ENCODE measurements around the gene PRKN.

Gene PRKN

GRCh38 chr6:162613310-162613709, 114.3 kb downstream of the PRKN start:
- H3K36me3 ChIP-seq (ENCODE audit: control insufficient read depth, insufficient read depth, low read length), result no peaks in the 10 kb centered on the region
- no peak overlapping the region for H3K4me3 ChIP-seq (ENCODE audit: insufficient read depth, low read depth, low read length, poor library complexity, severe bottlenecking)
- no peaks in the 10 kb centered on the region for H3K4me1 ChIP-seq (ENCODE audit: control insufficient read depth, insufficient read depth, low read length, poor library complexity, severe bottlenecking)
- no peaks in the 10 kb centered on the region for H3K27me3 ChIP-seq (replicated peaks; ENCODE audit: control insufficient read depth, insufficient read depth, low read length, poor library complexity, severe bottlenecking)
- DNase-seq, result no peak
- no peaks in the 10 kb centered on the region for H3K9me3 ChIP-seq (ENCODE audit: control insufficient read depth, low read length)
- H3K27ac ChIP-seq (ENCODE audit: insufficient read depth, low read length, poor library complexity, severe bottlenecking), result no peak overlapping the region

- Histone ChIP-seq H3K36me3 (ENCODE audit: control insufficient read depth, insufficient read depth, low read length) (no peaks in the 10 kb centered on the region), H3K4me1 (ENCODE audit: control insufficient read depth, insufficient read depth, low read length, poor library complexity, severe bottlenecking) (no peaks in the 10 kb centered on the region), H3K27ac (ENCODE audit: insufficient read depth, low read length, poor library complexity, severe bottlenecking) (no peak overlapping the region), H3K9me3 (ENCODE audit: control insufficient read depth, low read length) (no peaks in the 10 kb centered on the region), H3K27me3 (replicated peaks; ENCODE audit: control insufficient read depth, insufficient read depth, low read length, poor library complexity, severe bottlenecking) (no peaks in the 10 kb centered on the region), H3K4me3 (ENCODE audit: insufficient read depth, low read depth, low read length, poor library complexity, severe bottlenecking) (no peak overlapping the region)
- DNase-seq, result no peak
These were observed 115.0 kb downstream of the PRKN start for GRCh38 chr6:162612613-162613012.

GRCh38 chr6:162610351-162610750, 117.2 kb downstream of the PRKN start:
- DNase-seq, result no peak
- H3K27me3 ChIP-seq (replicated peaks; ENCODE audit: control insufficient read depth, insufficient read depth, low read length, poor library complexity, severe bottlenecking), result no peaks in the 10 kb centered on the region
- H3K4me3 ChIP-seq (ENCODE audit: insufficient read depth, low read depth, low read length, poor library complexity, severe bottlenecking), result no peak overlapping the region
- no peaks in the 10 kb centered on the region for H3K4me1 ChIP-seq (ENCODE audit: control insufficient read depth, insufficient read depth, low read length, poor library complexity, severe bottlenecking)
- no peaks in the 10 kb centered on the region for H3K36me3 ChIP-seq (ENCODE audit: control insufficient read depth, insufficient read depth, low read length)
- H3K27ac ChIP-seq (ENCODE audit: insufficient read depth, low read length, poor library complexity, severe bottlenecking), result no peak overlapping the region
- no peaks in the 10 kb centered on the region for H3K9me3 ChIP-seq (ENCODE audit: control insufficient read depth, low read length)

GRCh38 chr6:162605881-162606280, 121.7 kb downstream of the PRKN start:
- Histone ChIP-seq H3K4me1 (ENCODE audit: control insufficient read depth, insufficient read depth, low read length, poor library complexity, severe bottlenecking) (no peaks in the 10 kb centered on the region), H3K27me3 (replicated peaks; ENCODE audit: control insufficient read depth, insufficient read depth, low read length, poor library complexity, severe bottlenecking) (no peaks in the 10 kb centered on the region), H3K4me3 (ENCODE audit: insufficient read depth, low read depth, low read length, poor library complexity, severe bottlenecking) (no peak overlapping the region), H3K36me3 (ENCODE audit: control insufficient read depth, insufficient read depth, low read length) (no peaks in the 10 kb centered on the region), H3K9me3 (ENCODE audit: control insufficient read depth, low read length) (no peaks in the 10 kb centered on the region), H3K27ac (ENCODE audit: insufficient read depth, low read length, poor library complexity, severe bottlenecking) (no peak overlapping the region)
- DNase-seq, result no peak

GRCh38 chr6:162603231-162604015, 124.1 kb downstream of the PRKN start:
- Histone ChIP-seq H3K27me3 (replicated peaks; ENCODE audit: control insufficient read depth, insufficient read depth, low read length, poor library complexity, severe bottlenecking) (no peaks in the 10 kb centered on the region), H3K4me3 (ENCODE audit: insufficient read depth, low read depth, low read length, poor library complexity, severe bottlenecking) (no peak overlapping the region), H3K36me3 (ENCODE audit: control insufficient read depth, insufficient read depth, low read length) (no peaks in the 10 kb centered on the region), H3K9me3 (ENCODE audit: control insufficient read depth, low read length) (no peaks in the 10 kb centered on the region), H3K4me1 (ENCODE audit: control insufficient read depth, insufficient read depth, low read length, poor library complexity, severe bottlenecking) (no peaks in the 10 kb centered on the region), H3K27ac (ENCODE audit: insufficient read depth, low read length, poor library complexity, severe bottlenecking) (no peak overlapping the region)
- DNase-seq, result no peak

- H3K27ac ChIP-seq (ENCODE audit: insufficient read depth, low read length, poor library complexity, severe bottlenecking), result no peak overlapping the region
- no peaks in the 10 kb centered on the region for H3K9me3 ChIP-seq (ENCODE audit: control insufficient read depth, low read length)
- H3K4me1 ChIP-seq (ENCODE audit: control insufficient read depth, insufficient read depth, low read length, poor library complexity, severe bottlenecking), result no peaks in the 10 kb centered on the region
- no peak overlapping the region for H3K4me3 ChIP-seq (ENCODE audit: insufficient read depth, low read depth, low read length, poor library complexity, severe bottlenecking)
- H3K36me3 ChIP-seq (ENCODE audit: control insufficient read depth, insufficient read depth, low read length), result no peaks in the 10 kb centered on the region
- no peaks in the 10 kb centered on the region for H3K27me3 ChIP-seq (replicated peaks; ENCODE audit: control insufficient read depth, insufficient read depth, low read length, poor library complexity, severe bottlenecking)
- no peak for DNase-seq
These were observed 124.8 kb downstream of the PRKN start for GRCh38 chr6:162602759-162603158.

GRCh38 chr6:162596676-162597075, 130.9 kb downstream of the PRKN start:
- H3K36me3 ChIP-seq (ENCODE audit: control insufficient read depth, insufficient read depth, low read length), result no peaks in the 10 kb centered on the region
- no peak overlapping the region for H3K27ac ChIP-seq (ENCODE audit: insufficient read depth, low read length, poor library complexity, severe bottlenecking)
- no peaks in the 10 kb centered on the region for H3K9me3 ChIP-seq (ENCODE audit: control insufficient read depth, low read length)
- no peaks in the 10 kb centered on the region for H3K27me3 ChIP-seq (replicated peaks; ENCODE audit: control insufficient read depth, insufficient read depth, low read length, poor library complexity, severe bottlenecking)
- no peaks in the 10 kb centered on the region for H3K4me1 ChIP-seq (ENCODE audit: control insufficient read depth, insufficient read depth, low read length, poor library complexity, severe bottlenecking)
- no peak for DNase-seq
- no peak overlapping the region for H3K4me3 ChIP-seq (ENCODE audit: insufficient read depth, low read depth, low read length, poor library complexity, severe bottlenecking)

GRCh38 chr6:162591517-162591916, 136.0 kb downstream of the PRKN start:
- Histone ChIP-seq H3K4me3 (ENCODE audit: insufficient read depth, low read depth, low read length, poor library complexity, severe bottlenecking) (no peak overlapping the region), H3K36me3 (ENCODE audit: control insufficient read depth, insufficient read depth, low read length) (no peaks in the 10 kb centered on the region), H3K27me3 (replicated peaks; ENCODE audit: control insufficient read depth, insufficient read depth, low read length, poor library complexity, severe bottlenecking) (no peaks in the 10 kb centered on the region), H3K27ac (ENCODE audit: insufficient read depth, low read length, poor library complexity, severe bottlenecking) (no peak overlapping the region), H3K4me1 (ENCODE audit: control insufficient read depth, insufficient read depth, low read length, poor library complexity, severe bottlenecking) (no peaks in the 10 kb centered on the region), H3K9me3 (ENCODE audit: control insufficient read depth, low read length) (no peaks in the 10 kb centered on the region)
- DNase-seq, result no peak

- Histone ChIP-seq H3K4me1 (ENCODE audit: control insufficient read depth, insufficient read depth, low read length, poor library complexity, severe bottlenecking) (no peaks in the 10 kb centered on the region), H3K36me3 (ENCODE audit: control insufficient read depth, insufficient read depth, low read length) (no peaks in the 10 kb centered on the region), H3K27me3 (replicated peaks; ENCODE audit: control insufficient read depth, insufficient read depth, low read length, poor library complexity, severe bottlenecking) (no peaks in the 10 kb centered on the region), H3K4me3 (ENCODE audit: insufficient read depth, low read depth, low read length, poor library complexity, severe bottlenecking) (no peak overlapping the region), H3K27ac (ENCODE audit: insufficient read depth, low read length, poor library complexity, severe bottlenecking) (no peak overlapping the region), H3K9me3 (ENCODE audit: control insufficient read depth, low read length) (no peaks in the 10 kb centered on the region)
- DNase-seq, result no peak
These were observed 145.4 kb downstream of the PRKN start for GRCh38 chr6:162581988-162582780.

GRCh38 chr6:162580619-162581018, 146.9 kb downstream of the PRKN start:
- Histone ChIP-seq H3K4me1 (ENCODE audit: control insufficient read depth, insufficient read depth, low read length, poor library complexity, severe bottlenecking) (no peaks in the 10 kb centered on the region), H3K9me3 (ENCODE audit: control insufficient read depth, low read length) (no peaks in the 10 kb centered on the region), H3K4me3 (ENCODE audit: insufficient read depth, low read depth, low read length, poor library complexity, severe bottlenecking) (no peak overlapping the region), H3K36me3 (ENCODE audit: control insufficient read depth, insufficient read depth, low read length) (no peaks in the 10 kb centered on the region), H3K27me3 (replicated peaks; ENCODE audit: control insufficient read depth, insufficient read depth, low read length, poor library complexity, severe bottlenecking) (no peaks in the 10 kb centered on the region), H3K27ac (ENCODE audit: insufficient read depth, low read length, poor library complexity, severe bottlenecking) (no peak overlapping the region)
- no peak for DNase-seq

All from effector memory CD4-positive, alpha-beta T cell (primary cell).